Measurements from ENCODE around the gene MARS1.

Gene MARS1

DNA sequence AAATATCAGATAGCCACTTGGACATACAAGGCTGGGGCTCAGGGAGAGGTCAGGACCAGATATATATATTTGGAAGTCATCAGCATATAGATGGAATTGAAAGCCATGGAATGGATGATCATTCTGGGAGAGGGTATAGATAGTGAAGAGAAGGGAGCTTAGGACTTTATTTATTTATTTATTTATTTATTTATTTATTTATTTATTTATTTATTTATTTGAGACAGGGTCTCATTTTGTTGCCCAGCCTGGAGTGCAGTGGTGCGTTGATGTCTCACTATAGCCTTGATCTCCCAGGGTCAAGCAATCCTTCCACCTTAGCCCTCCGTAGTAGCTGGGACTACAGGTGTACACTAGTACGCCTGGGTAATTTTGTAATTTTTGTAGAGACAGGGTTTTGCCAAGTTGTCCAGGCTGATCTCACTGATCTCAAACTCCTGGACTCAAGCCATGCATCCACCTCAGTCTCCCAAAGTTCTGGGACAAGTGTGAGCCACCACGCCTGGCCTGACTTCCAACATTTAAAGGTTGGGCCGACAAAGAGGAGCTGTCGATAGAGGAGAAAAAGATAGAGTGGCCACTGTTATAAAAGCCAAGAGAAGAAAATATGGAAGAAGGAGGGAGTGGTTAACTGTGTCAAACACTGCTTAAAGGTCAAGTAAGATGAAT, 41.4 kb upstream of the MARS1 start:
- TF ChIP-seq, protein P1, sequence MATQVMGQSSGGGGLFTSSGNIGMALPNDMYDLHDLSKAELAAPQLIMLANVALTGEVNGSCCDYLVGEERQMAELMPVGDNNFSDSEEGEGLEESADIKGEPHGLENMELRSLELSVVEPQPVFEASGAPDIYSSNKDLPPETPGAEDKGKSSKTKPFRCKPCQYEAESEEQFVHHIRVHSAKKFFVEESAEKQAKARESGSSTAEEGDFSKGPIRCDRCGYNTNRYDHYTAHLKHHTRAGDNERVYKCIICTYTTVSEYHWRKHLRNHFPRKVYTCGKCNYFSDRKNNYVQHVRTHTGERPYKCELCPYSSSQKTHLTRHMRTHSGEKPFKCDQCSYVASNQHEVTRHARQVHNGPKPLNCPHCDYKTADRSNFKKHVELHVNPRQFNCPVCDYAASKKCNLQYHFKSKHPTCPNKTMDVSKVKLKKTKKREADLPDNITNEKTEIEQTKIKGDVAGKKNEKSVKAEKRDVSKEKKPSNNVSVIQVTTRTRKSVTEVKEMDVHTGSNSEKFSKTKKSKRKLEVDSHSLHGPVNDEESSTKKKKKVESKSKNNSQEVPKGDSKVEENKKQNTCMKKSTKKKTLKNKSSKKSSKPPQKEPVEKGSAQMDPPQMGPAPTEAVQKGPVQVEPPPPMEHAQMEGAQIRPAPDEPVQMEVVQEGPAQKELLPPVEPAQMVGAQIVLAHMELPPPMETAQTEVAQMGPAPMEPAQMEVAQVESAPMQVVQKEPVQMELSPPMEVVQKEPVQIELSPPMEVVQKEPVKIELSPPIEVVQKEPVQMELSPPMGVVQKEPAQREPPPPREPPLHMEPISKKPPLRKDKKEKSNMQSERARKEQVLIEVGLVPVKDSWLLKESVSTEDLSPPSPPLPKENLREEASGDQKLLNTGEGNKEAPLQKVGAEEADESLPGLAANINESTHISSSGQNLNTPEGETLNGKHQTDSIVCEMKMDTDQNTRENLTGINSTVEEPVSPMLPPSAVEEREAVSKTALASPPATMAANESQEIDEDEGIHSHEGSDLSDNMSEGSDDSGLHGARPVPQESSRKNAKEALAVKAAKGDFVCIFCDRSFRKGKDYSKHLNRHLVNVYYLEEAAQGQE (IDR thresholded peaks at IDR 0.05; ENCODE audit: insufficient read depth in 1 of 2, low read depth in 2 of 2, low read length in 2 of 2): no peak
- TF ChIP-seq TAF1 (IDR thresholded peaks at IDR 0.05; ENCODE audit: borderline replicate concordance, insufficient read depth, low read length) (no peak), SIN3A (IDR thresholded peaks at IDR 0.05; ENCODE audit: borderline replicate concordance, insufficient read depth, low read length) (no peak), FOXP2 (optimal IDR thresholded peaks at IDR 0.05; ENCODE audit: borderline replicate concordance, extremely low read depth, extremely low read length, insufficient read depth) (no peak), POLR2AphosphoS5 (IDR thresholded peaks at IDR 0.05; ENCODE audit: low read depth, low read length) (no peak)

DNA sequence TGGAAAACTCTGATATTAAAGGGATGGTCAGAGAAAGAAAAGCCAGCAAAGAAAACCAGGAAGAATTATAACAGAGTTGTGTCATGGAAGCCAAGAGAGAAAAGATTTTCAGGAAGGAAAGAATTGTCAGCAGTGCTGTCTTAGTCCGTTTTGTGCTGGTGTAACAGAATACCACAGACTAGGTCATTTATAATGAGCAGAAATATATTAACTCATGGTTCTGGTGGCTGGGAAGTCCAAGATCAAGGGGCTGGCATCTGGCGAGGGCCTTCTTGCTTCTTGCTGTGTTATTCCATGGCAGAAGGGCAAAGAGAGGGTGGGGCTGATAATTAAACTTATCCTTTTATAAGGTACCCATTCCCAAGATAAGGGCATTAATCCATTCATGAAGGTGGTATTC, 39.2 kb upstream of the MARS1 start:
- no peak for TF ChIP-seq POLR2AphosphoS5 (IDR thresholded peaks at IDR 0.05; ENCODE audit: low read depth, low read length)
- no peak for TF ChIP-seq TAF1 (IDR thresholded peaks at IDR 0.05; ENCODE audit: borderline replicate concordance, insufficient read depth, low read length)
- TF ChIP-seq, protein P1 (IDR thresholded peaks at IDR 0.05; ENCODE audit: insufficient read depth in 1 of 2, low read depth in 2 of 2, low read length in 2 of 2): no peak
- TF ChIP-seq SIN3A (IDR thresholded peaks at IDR 0.05; ENCODE audit: borderline replicate concordance, insufficient read depth, low read length): no peak
- no peak for TF ChIP-seq FOXP2 (optimal IDR thresholded peaks at IDR 0.05; ENCODE audit: borderline replicate concordance, extremely low read depth, extremely low read length, insufficient read depth)

DNA sequence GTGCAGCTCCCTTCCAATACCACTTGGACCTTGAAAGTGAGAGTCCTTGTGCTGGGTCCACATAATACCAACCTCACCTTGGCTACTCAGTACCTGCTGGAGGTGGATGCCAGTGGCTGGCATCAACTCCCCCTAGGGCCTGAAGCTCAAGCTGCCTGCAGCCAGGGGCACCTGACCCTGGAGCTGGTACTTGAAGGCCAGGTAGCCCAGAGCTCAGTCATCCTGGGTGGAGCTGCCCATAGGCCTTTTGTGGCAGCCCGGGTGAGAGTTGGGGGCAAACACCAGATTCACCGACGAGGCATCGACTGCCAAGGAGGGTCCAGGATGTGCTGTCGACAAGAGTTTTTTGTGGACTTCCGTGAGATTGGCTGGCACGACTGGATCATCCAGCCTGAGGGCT, 38.5 kb upstream of the MARS1 start:
- TF ChIP-seq, protein P1 (IDR thresholded peaks at IDR 0.05; ENCODE audit: insufficient read depth in 1 of 2, low read depth in 2 of 2, low read length in 2 of 2): no peak
- TF ChIP-seq POLR2AphosphoS5 (IDR thresholded peaks at IDR 0.05; ENCODE audit: low read depth, low read length) (no peak), SIN3A (IDR thresholded peaks at IDR 0.05; ENCODE audit: borderline replicate concordance, insufficient read depth, low read length) (no peak), FOXP2 (optimal IDR thresholded peaks at IDR 0.05; ENCODE audit: borderline replicate concordance, extremely low read depth, extremely low read length, insufficient read depth) (no peak), TAF1 (IDR thresholded peaks at IDR 0.05; ENCODE audit: borderline replicate concordance, insufficient read depth, low read length) (no peak)

DNA sequence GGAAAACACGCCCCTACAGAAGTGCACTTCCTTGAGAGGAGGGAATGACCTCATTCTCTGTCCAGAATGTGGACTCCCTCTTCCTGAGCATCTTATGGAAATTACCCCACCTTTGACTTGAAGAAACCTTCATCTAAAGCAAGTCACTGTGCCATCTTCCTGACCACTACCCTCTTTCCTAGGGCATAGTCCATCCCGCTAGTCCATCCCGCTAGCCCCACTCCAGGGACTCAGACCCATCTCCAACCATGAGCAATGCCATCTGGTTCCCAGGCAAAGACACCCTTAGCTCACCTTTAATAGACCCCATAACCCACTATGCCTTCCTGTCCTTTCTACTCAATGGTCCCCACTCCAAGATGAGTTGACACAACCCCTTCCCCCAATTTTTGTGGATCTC, 37.8 kb upstream of the MARS1 start:
- TF ChIP-seq POLR2AphosphoS5 (IDR thresholded peaks at IDR 0.05; ENCODE audit: low read depth, low read length) (no peak), FOXP2 (optimal IDR thresholded peaks at IDR 0.05; ENCODE audit: borderline replicate concordance, extremely low read depth, extremely low read length, insufficient read depth) (no peak), SIN3A (IDR thresholded peaks at IDR 0.05; ENCODE audit: borderline replicate concordance, insufficient read depth, low read length) (no peak)
- TF ChIP-seq, protein P1 (IDR thresholded peaks at IDR 0.05; ENCODE audit: insufficient read depth in 1 of 2, low read depth in 2 of 2, low read length in 2 of 2): no peak
